Endometrium (tissue), 2 donors: ENCODE data around the gene ARL6.
"Not testable (repeated sequence)": the region's sequence is repeated elsewhere in the genome, so short reads cannot be mapped to it uniquely, and the experiment has no call there.

Source experiments
- FAIRE-seq: peaks from 2 replicates; lab custom pipeline; 2012; peaks lifted over from hg19 to GRCh38; lab: Jason Lieb, UNC
- donor health status: control.
- donor health status: control.

Gene ARL6

GRCh38 chr3:97821774-97822358 lies 57.3 kb downstream of the ARL6 start, which contains the start of gene CRYBG3:
CRYBG3 (plus strand) TSS chr3:97822011; CDS start chr3:97822207, 196 bp downstream.
- FAIRE-seq = no peak

- FAIRE-seq = no peak
Measured at GRCh38 chr3:97822359-97822775, 57.8 kb downstream of the ARL6 start.

GRCh38 chr3:97823046-97824004 lies 58.8 kb downstream of the ARL6 start:
- no peak for FAIRE-seq

- FAIRE-seq = no peak
Measured at GRCh38 chr3:97825101-97825500, 60.5 kb downstream of the ARL6 start.

- no peak for FAIRE-seq
Measured at GRCh38 chr3:97827741-97828471, 63.3 kb downstream of the ARL6 start.

GRCh38 chr3:97829198-97829597 lies 64.6 kb downstream of the ARL6 start:
- FAIRE-seq = no peak

GRCh38 chr3:97830638-97831037 lies 66.1 kb downstream of the ARL6 start:
- FAIRE-seq = no peak

- FAIRE-seq = no peak
Measured at GRCh38 chr3:97831140-97831539, 66.6 kb downstream of the ARL6 start.

- not testable (repeated sequence) for FAIRE-seq
Measured at GRCh38 chr3:97833184-97833583, 68.6 kb downstream of the ARL6 start.

GRCh38 chr3:97835761-97836160 lies 71.2 kb downstream of the ARL6 start:
- FAIRE-seq = no peak

- FAIRE-seq = no peak
Measured at GRCh38 chr3:97838393-97838792, 73.8 kb downstream of the ARL6 start.

- FAIRE-seq = no peak
Measured at GRCh38 chr3:97839944-97840343, 75.4 kb downstream of the ARL6 start.

GRCh38 chr3:97841304-97841703 lies 76.7 kb downstream of the ARL6 start:
- no peak for FAIRE-seq

GRCh38 chr3:97841956-97842355 lies 77.4 kb downstream of the ARL6 start:
- no peak for FAIRE-seq

GRCh38 chr3:97848779-97849178 lies 84.2 kb downstream of the ARL6 start:
- no peak for FAIRE-seq
